EH (cell line): ENCODE data around the gene LHFPL2.

Experiments
- DNase-seq: peaks from one replicate; pipeline ENCODE4 v3.0.0-alpha.2; 2015; ENCODE audit warnings: low read depth

The LHFPL2 gene

GRCh38 chr5:78449103-78449502, 199.5 kb downstream of the LHFPL2 start:
- DNase-seq, result no peak

DNA sequence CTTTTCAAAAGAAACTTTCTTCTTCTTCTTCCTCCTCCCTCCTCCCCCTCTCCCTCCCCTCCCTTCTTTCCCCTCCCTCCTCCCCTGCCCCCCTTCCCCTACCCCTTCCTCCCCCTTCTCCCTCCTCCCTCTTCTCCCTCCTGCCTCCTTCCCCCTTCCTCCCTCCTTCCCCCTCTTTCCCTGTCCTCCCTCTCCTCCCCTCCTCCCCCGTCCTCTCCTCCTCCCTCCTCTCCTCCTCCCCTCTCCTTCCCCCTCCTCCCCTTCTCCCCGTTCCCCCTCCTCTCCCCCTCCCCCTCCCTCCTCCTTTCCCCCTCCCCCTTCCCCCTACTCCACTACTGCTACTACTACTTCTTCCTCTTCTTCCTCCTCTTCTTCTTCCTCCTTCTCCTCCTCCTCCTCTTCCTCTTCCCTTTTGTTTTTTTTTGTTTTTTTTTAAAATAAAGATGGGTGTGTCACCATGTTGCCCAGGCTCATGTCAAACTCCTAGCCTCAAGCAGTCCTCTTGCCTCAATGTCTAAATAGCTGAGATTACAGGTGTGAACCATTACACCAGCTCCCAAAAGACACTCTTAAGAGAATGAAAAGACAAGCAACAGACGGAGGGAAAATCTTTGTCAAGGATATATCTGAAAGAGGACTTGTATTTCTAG, 200.7 kb downstream of the LHFPL2 start:
- no peak for DNase-seq
